Stimulated activated CD4-positive, alpha-beta T cell treated with anti-CD3 and anti-CD28 coated beads, Interleukin-15, amount 100 ng/mL, for 48 hours (primary cell): ENCODE data around the gene ARL6IP5.
A peak's percentile ranks its signal among the peaks of the same experiment; 100 is the strongest.

ENCODE experiments used
- DNase-seq, 2 donors: peaks; one replicate each; pipeline ENCODE4 v3.0.0-alpha.2; 2020; ENCODE audit warnings: low read depth in 2 of 2

Gene ARL6IP5

DNA sequence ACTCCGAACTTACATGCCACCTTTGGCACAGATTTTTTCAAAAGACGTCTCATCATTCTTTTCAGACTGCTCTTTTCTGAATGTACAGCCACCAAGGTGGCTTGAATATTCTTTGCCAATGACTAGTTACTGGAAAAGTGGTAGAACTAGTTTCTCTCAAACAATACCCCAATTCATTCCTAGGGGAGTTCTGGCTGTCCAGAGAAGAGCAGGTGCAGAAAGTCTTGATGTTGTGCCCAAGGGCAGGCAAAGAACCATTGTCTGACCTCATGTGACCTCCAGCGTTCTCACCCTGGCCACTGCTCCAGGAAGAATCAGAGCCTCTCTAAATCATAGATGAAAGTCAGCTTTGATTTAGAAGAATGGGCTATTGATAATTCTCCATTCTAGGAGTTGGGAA lies 32.2 kb downstream of the ARL6IP5 start:
- no peak for DNase-seq

DNA sequence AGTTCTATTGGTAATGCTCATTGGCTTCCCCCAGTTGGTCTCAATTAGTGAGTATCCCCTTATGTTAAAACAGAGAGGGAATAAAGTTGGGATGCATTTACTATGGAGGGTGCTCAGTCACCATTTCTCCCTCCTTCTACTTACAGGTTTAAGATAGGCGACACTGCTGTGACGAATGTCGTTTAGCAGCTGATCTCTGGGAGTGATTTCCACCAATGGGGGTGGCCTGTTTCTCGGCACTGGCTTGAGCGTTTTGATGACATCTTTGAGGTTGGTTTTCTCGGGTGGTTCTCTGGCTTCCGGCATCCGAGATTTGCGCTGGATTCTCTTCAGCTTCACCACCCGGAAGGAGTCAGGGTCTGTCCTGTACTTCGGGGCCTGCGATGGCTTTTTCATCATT lies 33.8 kb downstream of the ARL6IP5 start:
- no peak for DNase-seq

DNA sequence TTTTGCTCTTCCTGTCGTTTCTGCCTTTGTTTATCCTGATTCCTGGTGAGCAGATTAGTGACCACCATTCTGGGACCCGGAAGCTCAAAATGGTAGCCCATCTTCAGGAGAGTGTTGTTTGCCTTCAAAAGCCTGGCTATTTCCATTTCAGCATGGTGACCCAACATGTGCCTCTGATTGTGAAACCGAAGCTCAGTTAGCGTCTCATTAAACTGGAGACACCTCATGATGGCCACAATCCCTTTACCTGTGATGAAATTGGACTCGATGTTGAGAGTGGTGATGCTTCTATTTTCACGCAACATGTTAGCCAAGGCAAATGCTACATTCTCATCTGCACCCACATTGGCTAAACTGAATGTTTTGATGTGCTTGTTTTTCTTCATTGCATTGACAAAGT lies 34.4 kb downstream of the ARL6IP5 start:
- no peak for DNase-seq

DNA sequence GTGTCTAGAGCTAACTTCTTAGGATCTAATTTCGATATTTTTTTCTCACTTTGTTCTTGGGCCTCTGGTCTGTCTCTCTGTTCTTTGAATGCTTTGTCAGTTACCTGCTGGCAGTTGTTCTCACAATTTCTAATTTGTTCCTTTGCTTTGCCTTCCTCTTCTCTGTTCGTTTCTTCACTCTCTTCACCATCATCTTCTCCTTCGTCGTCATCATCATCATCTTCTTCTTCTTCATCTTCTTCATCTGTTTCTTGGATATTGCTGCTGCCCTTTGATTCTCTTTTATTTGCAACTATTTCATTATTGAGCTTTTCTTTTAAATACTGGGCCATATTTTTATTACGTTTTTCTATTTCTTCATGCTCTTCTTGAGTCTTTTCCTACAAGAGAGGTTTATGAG lies 34.9 kb downstream of the ARL6IP5 start:
- no peak for DNase-seq

DNA sequence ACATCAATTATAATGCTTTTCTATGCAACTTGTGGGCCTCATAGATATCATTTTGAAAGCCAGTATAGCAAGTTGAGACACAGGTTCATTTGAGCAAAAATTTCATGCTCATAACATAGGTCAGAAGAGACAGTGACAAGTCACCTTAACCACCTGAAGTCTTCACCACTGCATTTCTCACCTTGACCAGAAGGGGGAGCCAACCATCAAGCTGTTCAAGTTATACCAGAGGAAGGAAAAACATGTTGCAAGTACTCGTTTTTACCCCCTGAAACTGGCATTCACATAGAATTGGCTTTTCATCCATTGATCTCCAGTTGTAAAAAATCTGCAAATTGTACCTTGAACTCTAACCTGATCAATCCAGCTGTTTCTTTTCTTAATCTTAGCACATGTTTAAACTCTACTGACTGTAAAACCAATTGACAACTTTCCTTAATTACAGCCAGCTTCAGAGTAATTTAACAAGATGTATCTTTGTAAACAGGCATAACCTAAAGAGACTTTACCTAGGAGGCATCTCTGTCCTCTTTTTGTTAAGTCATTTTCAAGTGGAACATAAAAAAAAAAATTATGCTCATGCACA lies 36.2 kb downstream of the ARL6IP5 start:
- peak; percentile 66 to 81 for DNase-seq

DNA sequence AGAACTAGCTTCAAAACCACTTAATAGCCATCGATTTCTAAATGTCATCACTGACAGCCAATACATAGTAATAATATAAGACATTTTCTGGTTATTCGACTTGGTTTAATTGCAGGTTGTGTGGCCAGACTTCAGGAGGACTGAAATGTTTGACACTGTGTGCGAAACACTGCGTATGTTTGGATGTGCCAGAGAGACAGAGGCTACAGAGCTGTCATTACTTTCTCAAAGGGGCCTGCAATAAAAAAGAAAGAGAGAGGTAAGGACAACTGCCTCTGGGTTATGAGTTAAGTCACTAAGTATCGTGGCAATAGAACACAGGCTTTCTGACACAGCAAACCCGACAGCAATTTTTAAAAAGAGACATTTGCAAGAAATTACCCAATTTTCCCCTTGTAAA lies 36.8 kb downstream of the ARL6IP5 start:
- no peak for DNase-seq

DNA sequence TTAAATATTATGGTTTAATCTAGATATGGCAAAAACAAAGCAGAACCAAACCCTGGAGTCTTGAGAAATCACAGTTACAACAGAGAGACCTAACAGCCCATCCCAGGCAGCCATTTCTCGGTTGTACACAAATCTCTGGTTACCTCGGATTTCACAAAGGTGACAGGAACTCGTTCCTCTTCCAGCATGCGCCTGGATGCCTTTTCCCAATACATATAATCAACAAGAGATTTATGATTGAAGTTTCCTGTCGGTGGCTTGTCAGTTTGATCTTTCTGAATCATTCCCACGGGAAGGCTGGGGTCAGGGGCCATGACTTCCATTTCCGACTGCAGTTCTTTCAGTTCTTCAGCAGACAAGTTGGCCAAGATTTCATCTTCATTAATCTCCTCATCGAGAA lies 37.2 kb downstream of the ARL6IP5 start:
- no peak for DNase-seq

DNA sequence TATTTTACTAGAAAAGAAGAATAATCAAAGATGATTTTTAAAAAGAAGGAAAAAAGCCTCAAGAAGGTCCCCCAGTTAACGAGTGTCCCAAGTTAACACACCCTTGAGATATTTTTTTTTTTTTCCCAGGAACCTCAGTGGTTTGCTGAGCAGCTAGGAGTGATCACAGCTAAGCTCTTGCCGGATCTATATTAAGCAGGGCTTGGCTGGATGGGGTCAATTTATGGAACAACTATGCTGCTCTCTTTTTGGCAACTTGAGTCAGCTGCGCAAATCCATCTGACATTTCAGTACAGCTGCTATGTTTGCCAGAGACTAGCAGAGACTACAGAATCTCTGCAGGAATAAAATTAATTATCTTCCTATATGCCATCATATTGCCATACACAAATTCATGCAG lies 37.7 kb downstream of the ARL6IP5 start, which contains the start of gene LMOD3:
Gene LMOD3 (minus strand): TSS at position 193 of the 400 bp plus-strand sequence. CDS start 209 bp downstream, outside the sequence.
- no peak for DNase-seq

DNA sequence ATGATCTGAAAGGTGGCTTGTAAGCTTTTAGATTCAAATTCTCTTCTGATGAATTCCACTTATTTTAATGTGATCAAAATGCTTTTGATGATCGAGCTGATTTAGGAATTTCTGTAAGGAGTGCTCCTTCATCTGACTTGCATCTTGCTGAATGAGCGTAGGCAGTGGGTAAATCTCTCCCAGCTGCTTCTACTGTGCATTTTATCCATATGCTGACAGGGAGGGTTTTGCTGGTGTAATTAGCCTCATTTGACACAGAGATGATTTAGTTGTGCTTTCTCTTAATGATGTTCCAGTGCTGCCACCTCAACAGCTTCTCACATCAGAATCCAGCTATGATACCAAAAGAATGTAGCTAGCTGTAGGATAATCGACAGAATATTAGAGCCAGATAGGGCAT lies 41.5 kb downstream of the ARL6IP5 start:
- DNase-seq: no peak

DNA sequence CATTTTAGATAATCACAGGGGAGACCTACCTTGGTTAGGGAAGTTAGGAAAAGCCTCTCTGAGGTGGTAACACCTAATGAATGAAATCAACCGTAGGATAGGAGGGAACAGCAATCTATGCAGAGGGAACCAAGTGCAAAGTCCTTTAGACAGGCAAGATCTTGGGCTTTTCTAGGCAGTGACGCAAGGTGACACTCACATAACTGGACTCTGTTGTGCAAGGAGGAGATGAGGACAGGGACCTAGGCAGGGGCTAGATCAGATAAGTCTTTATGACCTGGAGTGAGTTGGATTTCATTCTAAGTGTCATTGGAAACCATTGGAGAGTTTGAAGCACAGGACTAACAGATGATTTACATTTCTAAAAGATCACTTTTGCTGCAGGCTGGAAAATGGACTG lies 42.3 kb downstream of the ARL6IP5 start:
- DNase-seq: no peak

DNA sequence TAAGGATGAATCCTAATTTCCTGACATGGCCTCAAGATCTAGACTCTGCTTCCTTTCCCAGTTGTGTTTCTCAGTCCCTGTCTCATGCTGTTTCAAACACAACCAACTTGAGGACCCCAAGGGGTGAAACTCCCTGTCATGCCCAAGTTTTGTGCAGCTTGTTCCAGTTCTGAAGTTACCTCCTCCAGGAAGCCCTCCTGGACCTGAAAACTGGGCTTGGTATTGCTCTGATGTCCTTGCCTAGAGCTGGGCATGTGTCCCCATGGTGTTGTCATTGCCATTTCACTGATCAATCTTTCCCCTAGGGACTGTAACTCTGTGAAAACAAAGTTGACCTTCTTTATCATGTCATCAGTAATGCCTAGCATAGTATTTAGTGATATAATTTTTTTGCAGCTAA lies 43.8 kb downstream of the ARL6IP5 start:
- DNase-seq: no peak

DNA sequence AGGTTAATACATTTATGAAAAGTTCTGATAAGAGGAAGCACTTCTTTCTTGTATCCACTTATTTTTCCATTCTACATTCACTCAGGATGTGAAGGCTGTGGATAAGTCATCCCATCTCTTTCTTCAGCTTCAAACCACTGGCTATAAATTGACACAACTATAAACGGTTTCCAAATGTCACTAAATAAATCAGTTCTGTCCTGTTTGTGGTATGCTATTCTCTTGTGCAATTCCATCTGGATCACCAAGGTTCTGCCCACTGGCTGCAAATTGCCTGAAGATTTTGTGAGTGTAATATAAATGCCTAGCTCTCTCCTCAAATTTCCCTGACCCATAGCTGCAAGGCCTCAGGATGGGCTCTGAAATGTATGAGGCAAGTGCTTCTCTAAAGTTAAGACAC lies 44.8 kb downstream of the ARL6IP5 start:
- no peak for DNase-seq

DNA sequence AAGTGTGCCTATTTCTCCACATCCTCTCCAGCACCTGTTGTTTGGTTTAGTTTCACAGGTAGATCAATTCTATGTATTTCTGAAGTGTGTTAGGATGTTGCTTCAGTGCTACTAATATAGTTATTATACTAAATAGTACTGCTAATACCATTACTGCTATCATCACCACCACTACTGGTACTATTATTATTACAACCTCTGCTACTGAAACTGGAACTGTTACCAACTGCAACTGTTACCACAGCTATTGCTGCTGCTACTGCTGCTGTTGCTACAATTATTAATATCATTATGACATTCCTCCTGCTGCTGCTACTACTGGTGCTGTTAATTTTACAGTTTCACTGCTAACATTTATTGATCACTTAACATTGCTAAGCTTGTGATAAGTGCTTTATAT lies 46.0 kb downstream of the ARL6IP5 start:
- no peak for DNase-seq

DNA sequence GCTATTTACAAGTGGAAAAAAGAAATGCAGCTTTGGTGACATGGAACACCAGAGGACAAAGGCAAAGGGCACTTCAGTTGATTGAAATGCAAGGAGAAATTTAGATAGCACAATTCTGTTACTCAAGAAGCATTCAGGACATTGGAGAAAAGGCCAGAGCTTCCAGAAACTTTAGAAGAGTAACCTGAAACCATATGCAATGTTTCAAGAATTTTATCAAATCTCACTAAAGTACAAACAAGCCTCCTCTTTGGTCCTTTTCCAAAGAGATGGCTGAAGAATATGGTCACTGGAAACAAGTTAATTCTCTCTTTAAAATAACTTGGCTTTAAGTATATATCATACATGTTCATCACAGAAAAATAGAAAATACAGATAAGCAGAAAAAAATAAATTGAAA lies 52.3 kb downstream of the ARL6IP5 start:
- DNase-seq: no peak

DNA sequence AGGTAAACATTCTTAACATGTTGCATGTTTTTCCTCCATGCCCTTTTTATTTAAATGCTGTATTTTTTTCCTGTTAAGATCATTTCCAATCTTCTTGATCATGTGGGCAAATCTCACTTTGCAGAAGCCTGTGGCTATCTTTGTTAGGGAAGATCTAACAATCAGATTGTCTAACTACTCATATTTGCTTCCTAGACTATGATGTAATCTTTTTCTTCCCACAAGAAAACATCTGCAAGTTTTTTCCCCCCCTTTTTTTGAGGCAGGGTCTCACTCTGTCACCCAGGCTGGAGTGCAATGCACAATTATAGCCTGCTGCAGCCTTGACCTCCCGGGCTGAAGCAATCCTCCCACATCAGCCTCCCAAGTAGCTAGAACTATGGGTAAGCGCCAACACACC lies 52.7 kb downstream of the ARL6IP5 start:
- DNase-seq: no peak

DNA sequence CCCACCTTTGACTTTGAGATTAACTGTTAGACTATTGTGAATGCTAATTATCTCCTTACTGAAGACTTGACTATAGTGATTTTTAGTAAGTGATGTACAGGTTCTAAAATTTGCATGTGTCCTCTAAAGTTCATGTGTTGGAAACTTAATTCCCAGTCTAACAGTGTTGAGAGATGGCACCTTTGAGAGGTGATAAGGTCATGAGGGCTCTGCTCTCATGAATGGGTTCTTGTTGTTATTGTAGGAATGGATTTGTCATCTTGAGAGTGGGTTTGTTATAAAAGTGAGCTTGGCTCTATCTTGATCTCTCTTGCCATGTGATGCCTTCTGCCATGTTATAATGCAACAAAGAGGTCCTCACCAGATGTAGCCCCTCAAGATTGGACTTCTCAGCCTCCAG lies 56.6 kb downstream of the ARL6IP5 start:
- DNase-seq: no peak

DNA sequence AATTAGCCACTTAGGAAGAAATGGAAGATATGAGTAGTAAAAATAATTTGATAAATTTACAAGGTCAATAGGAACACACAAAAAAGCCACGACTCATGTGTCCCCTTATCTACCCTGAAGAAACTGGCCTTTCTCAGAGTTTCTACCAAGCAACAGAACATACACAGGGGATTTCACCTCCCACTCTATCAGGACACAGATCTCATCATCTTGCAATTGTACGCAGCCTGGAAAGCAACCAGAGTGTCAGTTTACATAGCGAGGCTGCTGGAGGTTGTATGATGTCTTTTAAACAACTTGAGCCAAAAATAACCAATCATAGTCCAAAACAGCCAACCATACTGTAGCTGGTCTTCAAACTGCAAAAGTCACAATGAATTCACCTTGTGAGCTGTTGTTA lies 57.4 kb downstream of the ARL6IP5 start:
- DNase-seq: no peak

DNA sequence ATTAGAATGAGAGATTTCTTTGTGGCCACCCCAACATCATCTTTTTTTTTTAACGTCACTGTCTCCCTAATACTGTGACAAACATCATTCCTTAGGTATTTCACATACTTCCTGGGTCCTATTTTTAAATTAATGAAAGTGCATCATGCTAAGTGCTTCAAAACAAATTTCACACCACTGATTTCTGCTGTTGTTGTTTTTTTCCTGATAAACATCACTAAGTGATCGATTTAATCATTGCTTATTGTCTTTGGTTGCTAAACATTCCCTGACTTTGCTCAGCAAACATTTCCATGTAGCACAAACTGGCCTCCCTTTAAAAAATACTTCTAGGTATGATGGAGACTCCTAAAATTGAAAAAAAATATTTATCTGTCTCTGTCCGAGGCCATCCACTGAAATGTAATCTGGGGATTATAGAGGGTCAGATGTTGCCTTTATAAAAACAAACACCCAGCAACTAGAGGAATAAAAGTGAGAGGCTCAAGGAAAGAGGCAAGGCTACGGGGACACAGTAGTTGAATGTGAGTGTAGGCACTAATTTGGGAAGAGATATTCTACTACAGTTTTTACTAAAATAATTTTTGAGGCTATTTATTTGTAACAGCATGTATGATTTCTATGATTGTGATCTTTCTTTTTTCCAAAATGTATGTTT lies 58.2 kb downstream of the ARL6IP5 start:
- no peak for DNase-seq

DNA sequence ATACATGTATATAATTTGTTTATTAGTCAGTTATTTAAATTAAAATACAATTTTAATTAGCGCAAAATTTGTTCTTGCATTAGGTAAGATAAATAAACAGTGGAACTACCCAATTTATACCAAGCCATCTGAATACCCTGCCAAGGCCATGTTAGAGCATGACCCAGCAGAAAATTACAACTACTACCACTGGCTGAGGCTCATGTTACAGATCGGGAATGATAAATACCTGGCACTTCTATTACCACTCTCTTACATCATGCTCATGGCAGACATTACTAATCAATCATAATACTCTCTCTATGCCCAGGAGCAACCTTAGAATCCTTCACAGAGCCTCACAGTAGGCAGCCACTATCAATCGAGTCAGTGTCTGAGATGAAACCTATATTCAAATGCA lies 58.9 kb downstream of the ARL6IP5 start:
- DNase-seq: no peak

DNA sequence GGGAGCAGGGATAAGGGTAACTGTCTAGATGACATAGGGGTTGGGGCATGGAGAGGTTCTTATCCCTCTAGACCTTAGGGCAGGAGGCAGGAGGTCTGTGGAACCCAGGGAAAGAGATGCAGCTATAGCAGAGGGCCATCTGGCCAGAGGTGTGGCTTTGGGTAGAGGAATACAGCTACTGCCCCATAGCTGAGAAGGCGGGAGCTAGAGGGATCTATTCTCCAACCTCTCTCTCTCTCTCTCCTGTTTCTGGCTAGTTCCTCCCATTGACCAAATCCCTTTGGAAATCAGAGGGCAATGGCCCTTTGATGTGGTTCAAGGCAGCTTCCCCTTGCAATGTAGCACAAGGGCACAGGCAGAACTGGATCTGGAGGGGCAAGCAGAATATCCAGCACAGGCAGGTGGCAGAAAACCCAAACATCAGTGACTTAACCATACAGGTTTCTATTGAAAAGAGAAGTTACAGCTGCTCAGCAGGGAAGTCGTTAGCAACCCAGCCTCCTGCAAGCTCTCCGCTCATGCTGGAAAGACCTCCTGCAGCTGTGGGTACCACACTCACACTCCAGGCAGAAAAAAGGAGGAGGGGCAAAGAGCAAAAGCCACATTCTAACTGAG lies 60.0 kb downstream of the ARL6IP5 start:
- no peak for DNase-seq

DNA sequence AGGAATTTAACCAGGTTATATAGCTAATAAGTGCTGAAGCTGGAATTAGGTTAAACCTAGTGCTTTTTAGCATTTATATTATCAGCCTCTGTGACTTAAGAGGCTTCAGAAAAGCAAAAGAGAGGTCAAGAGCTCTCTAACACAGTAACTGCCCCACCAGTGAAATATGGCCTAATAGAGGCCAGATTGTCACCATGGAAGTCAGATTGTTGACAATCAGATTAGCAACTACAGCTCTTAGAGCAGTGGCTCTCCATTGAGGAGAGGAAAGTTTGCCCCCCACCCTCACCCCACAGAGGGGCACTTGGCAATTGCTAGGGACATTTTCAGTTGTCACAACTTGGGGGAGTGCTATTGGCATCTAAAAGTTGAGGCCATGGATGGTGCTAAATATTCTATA lies 61.0 kb downstream of the ARL6IP5 start:
- no peak for DNase-seq

DNA sequence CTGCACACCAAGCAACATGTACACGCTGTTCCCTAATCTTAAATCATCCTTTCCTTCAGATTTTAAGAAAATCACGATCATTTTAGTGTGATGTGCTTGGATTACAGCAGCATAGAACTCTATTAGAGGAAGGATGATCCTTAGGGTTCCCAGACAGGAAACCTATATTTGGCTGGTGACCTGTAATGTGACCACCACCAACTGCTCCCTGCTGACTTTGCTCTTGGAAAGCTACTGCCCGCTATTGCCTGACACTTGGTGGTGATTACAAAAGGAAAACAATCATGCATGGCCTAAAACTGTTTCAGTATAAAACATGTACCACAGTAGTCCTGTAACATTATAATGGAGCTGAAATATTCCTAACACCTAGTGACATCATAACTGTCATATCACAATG lies 64.8 kb downstream of the ARL6IP5 start:
- no peak for DNase-seq
